ENCODE measurements around the gene LPIN1.
A peak's percentile ranks its signal among the peaks of the same experiment; 100 is the strongest.
"Not testable (repeated sequence)": the region's sequence is repeated elsewhere in the genome, so short reads cannot be mapped to it uniquely, and the experiment has no call there.

The LPIN1 gene

DNA sequence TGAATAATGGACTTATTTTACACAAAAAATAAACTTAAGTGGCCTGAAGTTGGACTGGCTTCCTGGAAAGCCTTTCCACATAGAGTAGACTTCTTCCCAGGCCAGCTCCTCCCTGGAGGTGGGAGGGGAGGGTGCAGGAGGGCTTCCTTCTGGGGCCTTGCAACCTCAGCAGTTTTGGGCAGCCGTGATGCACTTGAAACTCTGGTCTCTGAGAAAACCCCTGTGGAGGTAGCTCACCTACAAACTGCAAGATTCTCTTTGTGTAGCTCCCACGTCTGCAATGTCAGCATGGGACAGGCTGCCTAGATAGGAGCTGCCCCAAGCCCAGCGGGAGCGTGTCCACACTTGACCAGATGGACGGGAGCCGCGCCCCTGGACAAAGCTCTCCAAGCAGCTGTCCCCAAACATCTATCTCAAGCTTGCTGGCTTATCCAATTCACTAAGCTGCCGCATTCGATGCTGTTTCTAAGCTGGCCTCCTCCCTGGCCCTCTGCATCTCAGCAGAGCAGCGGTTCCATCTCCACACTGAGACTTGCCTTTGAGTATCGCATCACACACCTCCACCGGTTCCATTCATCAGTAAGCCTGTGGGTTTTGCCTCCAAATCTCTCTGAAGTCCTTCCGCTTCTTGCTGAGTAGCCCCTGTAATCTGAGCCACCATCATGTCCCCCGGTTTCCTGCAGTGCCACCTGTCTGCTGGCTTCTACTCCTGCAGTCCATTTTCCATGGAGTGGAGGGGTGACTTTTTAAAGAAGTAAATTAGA lies 1.6 kb upstream of the LPIN1 start:
- DNase-seq, result peak; percentile 64 to 73

DNA sequence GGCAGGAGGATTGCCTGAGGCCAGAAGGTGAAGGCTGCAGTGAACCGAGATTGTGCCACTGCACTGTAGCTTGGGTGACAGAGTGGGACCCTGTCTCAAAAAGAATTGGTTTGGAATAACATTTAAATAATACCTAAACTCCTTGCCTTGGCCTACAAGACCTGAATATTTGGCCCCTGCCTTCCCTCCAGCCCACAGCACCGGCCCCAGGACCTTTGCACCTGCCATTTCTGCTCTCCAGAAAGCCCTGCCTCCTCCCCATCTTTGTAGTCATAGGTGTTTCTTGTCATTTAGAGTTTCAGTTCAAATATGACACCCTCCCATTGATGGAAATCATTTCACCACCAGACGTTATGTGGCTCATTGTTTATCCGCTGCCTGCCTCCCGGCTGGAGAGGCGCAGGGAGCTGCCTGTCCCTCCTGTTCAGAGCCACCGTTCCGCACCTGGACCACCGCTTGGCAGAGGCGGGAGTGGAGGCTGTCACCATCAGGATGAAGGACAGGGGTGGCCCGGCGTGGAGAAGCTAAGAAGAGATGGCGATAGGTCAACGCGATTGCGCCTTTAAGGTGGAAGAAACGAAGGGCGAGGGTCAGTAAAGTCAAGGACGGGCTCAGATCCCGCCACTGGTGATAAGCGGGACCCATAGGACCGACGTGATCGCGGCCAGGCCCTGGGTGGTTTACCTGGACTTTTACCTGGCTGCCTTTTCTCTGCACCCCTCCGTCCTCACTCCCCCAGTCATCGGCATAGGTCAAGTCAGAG lies 638 bp upstream of the LPIN1 start:
- DNase-seq, result no peak

- peak; percentile 35 to 52 for DNase-seq
Measured at GRCh38 chr2:11746807-11747459, 501 bp downstream of the LPIN1 start.

DNA sequence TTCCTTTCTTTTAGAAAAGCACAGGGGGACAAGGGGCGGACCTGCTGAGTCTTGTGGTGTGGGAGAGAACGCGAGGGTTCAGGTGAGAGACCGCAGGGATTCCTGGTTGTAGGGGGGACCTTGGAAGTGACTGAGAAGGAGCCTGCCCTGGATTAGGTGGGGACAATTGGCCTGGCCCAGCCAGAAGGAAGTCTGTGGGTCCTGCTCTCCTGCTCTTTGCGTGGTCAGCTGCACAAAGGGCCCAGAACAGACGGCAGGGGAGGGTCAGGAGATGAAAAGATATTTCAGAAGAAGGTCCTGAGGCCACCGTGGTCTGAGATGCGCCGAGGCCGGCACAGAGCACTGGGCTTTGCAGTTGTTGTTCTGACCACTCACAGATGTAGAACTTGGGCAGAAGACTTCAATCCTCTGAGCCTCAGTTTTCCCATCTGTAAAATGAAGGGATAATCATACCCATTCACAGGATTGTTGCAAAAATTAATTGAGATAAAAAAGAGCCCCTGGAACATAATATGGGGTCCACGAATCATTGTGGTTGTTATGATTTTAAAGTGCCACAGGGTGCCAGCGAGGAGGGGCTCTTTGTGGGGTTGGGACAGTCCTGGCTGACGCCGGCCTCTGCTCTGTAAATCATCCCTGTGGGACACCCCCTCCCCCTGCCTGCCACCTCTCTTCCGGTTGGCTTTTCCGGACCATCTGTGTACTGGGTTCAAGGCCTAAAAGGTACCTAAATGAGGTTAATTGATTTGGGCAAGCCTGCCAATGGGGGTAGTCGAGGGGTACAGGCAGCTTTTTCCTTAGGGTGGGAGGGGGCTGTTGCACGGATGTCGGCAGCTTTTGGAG lies 1.8 kb downstream of the LPIN1 start:
- DNase-seq, result no peak

DNA sequence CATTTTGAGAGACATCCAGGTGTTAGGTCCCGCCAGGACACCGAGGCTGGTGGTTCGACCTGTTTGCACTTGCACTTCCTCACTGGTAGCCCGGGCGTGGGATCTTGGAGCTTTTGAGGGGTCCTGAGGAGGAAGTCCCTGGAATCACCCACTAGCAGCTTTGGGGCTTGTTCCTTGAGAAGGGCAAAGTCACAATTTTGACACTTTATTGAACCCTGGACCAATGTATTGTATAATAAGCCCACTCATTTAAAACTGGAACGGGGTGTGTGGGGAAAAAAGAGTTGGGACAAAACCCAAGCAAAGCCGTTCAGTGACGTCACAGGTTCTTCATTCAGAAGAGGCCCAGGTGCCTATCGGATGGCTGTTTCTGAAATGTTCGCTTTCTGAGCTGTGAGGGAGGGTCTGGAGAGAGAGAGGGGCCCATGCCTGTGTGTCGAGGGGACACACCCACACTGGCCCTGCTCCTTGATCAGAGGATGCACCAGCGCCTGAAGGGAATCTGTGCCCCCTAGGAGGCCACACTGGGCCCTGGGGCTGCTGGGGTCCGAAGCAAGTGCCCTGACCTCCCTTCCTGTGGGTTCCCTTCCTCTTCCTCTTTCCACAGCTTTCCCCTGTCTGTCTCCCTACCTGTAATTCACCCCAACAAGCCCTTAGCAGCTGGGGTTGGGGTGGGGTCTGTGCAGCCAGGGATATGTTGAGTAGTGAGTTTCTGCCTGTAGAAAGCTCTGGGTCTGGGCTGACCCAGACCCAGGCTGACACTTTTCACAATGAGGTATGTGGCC lies 2.6 kb downstream of the LPIN1 start:
- no peak for DNase-seq

DNA sequence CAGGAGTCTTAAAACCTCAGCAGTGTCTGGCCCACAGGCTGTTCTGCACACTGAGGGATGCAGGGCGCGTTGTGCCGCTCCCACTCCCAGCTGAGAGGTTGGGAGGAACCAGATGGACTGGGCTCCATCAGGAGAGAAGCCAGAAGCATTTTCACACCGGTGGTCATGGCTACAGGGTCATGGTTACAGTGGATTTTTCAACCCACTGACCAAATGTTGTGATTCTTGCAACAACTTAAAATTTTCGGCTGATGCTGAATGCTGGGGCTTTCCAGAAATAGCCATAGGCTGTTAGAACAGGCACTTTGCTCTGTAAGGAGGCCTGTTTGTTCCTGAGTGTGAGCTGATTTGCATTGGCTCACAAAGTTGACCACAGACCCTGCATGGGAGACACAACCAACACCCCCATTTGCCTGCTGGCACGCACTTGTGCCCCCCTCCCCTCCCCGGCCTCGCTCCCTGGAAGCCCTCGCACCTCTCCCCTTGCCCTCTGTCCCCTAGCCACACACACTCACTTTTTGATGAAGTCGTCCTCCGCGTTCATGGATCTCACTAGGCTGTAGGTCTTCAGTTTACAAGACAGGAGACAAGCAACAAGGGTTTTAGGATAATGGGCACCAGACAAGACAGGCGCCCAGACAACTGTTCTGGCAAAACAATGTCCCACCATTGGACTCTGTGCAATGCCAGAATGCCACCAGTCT lies 3.4 kb downstream of the LPIN1 start:
- DNase-seq, result no peak

DNA sequence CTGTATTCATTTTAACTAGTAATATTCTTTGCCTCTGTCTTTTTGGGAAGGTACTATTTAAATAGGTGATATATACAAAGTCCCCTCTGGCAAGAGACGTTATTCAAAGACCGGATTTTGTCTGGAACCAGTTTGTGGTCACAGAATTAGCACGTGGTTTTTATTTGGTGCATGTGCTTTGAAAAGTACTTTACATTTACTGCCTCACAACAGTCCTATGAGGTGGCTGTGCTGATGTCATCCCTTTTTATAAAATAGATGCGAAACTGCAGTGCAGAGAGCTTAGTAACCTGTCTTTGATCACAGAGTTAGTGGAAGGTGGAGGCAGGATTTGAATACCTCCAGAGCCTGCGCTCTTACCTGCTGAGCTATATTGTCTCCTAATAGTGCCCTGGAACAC lies 4.0 kb downstream of the LPIN1 start:
- DNase-seq, result no peak

DNA sequence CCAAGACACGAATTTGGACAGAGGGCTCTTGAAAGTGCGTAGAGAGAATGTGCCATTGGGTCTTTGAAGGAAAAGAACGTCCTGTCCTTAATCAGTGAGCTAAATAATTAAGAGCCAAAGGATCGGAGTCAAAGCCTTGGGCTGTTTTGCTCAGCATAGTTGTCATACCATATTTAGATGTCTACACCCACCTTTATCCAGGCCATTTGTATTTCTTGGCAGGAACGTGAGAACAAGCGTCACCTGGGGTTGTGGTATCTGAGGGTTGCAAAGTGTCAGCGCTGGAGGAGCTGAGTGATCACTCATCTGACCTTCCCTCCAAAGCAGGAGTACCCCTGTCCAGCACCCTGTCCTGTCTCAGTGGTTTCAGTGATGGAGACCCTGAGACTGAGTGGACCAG lies 4.5 kb downstream of the LPIN1 start:
- no peak for DNase-seq

- DNase-seq, result no peak
Measured at GRCh38 chr2:11752906-11753305, 6.5 kb downstream of the LPIN1 start.

DNA sequence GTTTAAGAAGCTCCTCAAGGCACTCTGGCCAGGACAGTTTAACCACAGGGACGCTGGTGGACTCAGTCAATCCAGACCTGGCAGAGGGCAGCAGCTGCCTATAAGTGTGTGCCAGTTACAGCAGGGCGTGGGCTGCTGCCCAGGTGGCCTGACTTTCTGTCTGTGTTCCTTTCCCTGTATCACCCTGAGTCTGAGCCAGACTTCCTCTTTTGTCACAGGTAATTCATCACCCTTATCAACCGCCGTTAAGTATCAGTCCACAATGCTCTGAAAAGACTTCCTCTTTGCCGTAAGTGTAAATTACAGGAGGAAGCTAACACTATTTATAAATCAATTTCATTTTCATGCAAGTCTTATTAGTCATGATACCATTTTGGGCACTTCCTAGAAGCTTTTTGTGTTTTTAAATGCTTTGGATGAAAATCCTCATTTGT lies 7.0 kb downstream of the LPIN1 start:
- DNase-seq, result peak; percentile 92

DNA sequence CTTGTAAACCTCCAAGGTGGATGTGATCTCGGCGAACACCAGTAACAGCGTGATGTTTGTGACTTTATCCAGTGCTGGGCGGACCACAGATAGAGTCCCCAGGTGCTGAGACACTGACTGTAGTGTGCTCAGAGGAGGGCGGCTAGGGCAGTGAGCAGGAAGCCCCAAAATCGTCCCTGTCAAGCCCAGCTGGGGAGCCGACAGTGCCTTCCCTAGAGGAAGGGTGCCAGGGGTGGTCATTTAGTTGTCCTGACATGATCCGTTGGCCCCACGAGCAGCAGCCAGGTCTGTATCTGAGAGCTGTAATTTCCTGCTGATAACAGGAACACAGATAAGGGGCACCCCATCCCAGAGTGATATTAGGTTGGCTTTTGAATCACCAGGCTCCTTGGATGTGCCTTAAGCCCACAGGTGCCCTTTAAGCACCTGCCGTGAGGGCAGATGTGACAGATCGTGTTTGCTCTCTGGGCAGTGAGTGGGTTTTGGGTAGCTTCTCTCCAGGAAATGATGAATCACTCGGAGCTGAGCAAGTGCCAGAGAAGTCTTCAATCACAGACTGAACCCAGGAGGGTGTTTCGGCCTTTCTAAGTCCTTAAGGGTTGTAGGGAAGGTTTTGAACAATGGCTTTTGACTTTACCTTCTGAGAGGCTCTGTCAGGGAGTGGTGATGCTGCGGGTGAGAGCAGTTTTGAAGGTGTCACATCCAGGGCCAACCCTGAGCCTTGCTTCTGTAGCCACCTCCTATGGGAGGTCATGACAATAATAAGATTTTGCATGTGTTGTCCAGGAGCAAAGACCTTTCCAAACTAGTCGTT lies 7.7 kb downstream of the LPIN1 start:
- DNase-seq, result peak; percentile 44 to 48

DNA sequence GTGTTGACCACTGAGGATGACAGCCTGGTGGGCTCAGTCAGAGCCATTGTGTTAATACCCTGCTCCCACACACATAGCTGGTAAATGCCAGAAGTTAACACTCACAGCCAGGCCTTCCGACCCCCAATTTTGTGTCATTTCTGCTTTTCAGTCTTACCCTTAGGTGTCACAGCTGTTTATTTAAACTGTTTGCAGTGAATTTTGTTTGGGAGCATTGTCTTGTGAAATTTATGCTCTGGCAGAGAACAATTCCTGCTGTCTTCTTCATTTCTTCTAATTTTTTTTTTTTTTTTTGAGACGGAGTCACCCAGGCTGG lies 8.2 kb downstream of the LPIN1 start:
- DNase-seq, result no peak

DNA sequence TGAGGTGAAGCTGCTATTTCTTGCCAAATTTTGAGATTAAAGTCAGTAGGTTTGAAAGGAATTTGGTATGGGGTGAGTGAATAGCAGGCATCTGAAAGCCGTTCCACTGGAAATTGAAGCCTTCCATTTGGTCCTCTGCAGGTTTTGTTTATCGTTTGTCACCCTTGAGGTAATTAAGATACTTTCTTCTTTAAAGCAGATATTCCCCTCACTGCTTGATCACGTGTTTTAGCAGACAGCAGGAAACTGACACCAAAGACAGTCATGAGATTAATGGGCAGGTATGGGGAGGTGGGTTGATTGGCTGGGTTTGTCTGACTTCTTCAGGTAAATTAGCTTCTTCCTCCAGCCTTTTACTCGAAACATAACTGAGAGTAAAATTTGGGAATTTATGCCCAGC lies 10.7 kb downstream of the LPIN1 start:
- DNase-seq, result no peak

- no peak for DNase-seq
Measured at GRCh38 chr2:11758187-11758586, 11.8 kb downstream of the LPIN1 start.

DNA sequence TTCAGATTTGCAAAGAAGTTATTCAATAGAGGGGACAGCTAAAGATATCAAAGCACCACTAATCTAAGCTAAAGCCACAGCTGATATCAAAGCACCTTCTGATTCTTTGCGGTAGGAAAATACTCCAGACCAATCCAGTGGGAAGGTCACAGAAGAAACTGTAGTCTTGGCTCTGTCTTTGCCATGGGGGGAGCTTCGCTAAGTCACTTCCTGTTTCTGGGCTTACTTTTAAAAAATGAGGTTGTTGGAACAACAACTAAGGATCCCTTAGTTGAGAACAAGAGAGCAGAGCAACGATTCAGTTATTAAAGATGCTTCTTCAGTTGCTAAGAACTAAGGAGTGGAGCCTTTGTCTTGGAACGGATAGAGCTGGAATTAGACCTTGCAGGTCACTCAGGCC lies 12.2 kb downstream of the LPIN1 start:
- DNase-seq, result peak; percentile 23 to 27

- not testable (repeated sequence) for DNase-seq
Measured at GRCh38 chr2:11759182-11759975, 12.9 kb downstream of the LPIN1 start.

DNA sequence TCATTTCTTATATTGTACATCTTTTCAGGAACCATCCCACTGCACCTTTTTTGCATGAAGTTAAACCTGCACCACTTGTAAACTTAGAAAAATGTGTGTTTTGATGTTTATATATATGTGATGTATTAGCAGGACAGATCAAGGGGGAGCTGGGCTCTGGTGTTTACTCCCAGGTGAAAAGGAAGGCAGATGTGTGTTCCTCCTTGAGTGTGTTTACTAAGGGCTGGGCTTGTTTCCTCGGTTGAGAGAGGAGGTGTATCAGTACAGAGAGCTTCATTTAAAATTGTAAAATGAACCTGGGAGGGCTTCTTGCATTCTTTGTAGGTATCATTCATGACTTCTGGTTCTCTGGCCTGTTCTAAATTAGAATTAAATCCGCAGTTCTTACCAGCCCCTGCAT lies 14.8 kb downstream of the LPIN1 start:
- no peak for DNase-seq

- DNase-seq, result no peak
Measured at GRCh38 chr2:11762031-11762430, 15.6 kb downstream of the LPIN1 start.

DNA sequence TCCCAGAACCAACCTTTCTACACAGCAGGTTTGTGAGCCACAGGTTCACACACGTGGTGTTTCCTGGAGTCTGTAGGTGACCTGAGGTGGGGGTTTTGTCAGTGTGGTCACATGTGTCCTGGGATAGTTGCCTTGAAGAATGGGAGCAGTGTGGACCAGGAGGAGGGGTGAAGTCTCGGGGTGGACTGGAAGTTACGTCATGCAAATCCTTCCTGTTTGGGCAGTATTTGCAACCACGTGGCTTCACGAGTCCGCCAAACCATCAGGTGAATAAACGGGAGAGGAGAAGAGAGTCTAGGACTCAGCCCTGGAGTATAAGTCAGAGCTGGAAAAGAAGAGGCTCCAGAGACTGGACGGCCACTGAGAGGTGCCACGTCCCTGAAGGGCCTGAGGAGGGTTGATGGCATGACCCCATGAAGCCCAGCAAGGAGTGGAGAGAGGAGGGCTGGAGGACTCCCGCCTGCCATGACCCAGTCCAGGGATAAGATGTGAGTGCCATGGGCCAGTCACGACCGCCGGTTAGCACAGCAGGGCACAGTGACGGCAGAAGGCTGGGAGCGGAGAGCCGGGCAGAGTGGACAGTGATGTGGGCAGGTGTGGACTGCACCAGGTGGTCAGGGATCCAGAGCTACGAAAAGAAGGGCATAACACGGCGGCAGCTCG lies 16.5 kb downstream of the LPIN1 start:
- DNase-seq, result no peak
